Measurements from ENCODE around the gene IMMT.
"Not testable (repeated sequence)": the region's sequence is repeated elsewhere in the genome, so short reads cannot be mapped to it uniquely, and the experiment has no call there.

DNA sequence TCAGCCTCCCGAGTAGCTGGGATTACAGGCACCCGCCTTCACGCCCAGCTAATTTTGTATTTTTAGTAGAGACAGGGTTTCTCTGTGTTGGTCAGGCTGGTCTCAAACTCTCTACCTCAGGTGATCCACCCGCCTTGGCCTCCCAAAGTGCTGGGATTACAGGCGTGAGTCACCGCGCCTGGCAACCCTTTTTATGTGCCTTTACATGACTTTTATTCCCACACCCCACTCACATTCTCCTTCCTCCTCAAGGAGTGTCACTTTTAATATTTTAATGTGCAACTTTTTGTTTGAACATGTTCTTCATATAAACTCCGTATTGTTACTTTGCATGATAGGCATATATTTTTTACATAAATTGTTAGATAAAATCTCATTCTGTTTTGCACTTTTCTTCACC is 33.3 kb upstream of the IMMT start:
- TF ChIP-seq, protein P1, sequence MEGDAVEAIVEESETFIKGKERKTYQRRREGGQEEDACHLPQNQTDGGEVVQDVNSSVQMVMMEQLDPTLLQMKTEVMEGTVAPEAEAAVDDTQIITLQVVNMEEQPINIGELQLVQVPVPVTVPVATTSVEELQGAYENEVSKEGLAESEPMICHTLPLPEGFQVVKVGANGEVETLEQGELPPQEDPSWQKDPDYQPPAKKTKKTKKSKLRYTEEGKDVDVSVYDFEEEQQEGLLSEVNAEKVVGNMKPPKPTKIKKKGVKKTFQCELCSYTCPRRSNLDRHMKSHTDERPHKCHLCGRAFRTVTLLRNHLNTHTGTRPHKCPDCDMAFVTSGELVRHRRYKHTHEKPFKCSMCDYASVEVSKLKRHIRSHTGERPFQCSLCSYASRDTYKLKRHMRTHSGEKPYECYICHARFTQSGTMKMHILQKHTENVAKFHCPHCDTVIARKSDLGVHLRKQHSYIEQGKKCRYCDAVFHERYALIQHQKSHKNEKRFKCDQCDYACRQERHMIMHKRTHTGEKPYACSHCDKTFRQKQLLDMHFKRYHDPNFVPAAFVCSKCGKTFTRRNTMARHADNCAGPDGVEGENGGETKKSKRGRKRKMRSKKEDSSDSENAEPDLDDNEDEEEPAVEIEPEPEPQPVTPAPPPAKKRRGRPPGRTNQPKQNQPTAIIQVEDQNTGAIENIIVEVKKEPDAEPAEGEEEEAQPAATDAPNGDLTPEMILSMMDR (IDR thresholded peaks at IDR 0.05; ENCODE audit: insufficient read depth, low read depth, low read length) = not testable (repeated sequence)
- TF ChIP-seq EZH2 (IDR thresholded peaks at IDR 0.05; ENCODE audit: insufficient read depth, low read length) = not testable (repeated sequence)

Measured in astrocyte (in vitro differentiated cells and primary cell).